ENCODE results near the gene ANP32A. TPM values are rescaled to one million over a fixed set of nuclear protein-coding genes. Genes with fewer than 3 reads are reported as not detected.

ANP32A gene
- total and polyA plus RNA-seq, 2 experiments from 2014 or later = 59.4 to 114 TPM

DNA sequence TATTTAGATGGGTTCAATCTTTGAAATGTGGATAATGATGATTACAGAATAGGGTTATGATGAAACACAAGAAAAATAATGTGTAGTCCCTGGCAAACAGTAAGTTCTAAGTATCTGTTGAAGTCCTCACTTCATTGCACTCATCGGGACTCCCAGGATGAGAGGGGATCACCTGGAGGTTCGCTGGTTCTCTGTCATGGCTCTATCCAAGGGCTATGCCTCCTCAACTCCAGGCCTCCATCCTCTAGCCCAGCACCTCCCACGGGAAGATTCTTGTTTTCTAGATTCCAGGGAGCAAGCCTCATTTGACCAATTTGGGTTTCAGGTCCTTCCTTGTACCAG lies 45.5 kb downstream of the ANP32A start:
- H3K4me2 ChIP-seq = no peak overlapping the region
- H3K36me3 ChIP-seq (replicated peaks; ENCODE audit: insufficient read depth, low read depth) = no peaks in the 10 kb centered on the region
- H3K4me1 ChIP-seq (ENCODE audit: insufficient read depth) = no peaks in the 10 kb centered on the region
- no peak overlapping the region for H2AFZ ChIP-seq
- no peaks in the 10 kb centered on the region for H4K20me1 ChIP-seq (ENCODE audit: insufficient read depth, poor library complexity, severe bottlenecking)
- H3K9me2 ChIP-seq (replicated peaks; ENCODE audit: insufficient read depth) = no peaks in the 10 kb centered on the region
- WGBS (ENCODE audit: low lambda C conversion rate, missing lambda C conversion rate) = 100% methylated on average over 3 of the region's 3 CpGs
- no peak overlapping the region for H3K27ac ChIP-seq
- TF ChIP-seq EZH2phosphoT487 (IDR thresholded peaks at IDR 0.05; ENCODE audit: low read depth, severe bottlenecking, unreplicated experiment) (no peak), EZH2 (IDR thresholded peaks at IDR 0.05; ENCODE audit: borderline replicate concordance) (no peak)
- TF ChIP-seq, protein P1, sequence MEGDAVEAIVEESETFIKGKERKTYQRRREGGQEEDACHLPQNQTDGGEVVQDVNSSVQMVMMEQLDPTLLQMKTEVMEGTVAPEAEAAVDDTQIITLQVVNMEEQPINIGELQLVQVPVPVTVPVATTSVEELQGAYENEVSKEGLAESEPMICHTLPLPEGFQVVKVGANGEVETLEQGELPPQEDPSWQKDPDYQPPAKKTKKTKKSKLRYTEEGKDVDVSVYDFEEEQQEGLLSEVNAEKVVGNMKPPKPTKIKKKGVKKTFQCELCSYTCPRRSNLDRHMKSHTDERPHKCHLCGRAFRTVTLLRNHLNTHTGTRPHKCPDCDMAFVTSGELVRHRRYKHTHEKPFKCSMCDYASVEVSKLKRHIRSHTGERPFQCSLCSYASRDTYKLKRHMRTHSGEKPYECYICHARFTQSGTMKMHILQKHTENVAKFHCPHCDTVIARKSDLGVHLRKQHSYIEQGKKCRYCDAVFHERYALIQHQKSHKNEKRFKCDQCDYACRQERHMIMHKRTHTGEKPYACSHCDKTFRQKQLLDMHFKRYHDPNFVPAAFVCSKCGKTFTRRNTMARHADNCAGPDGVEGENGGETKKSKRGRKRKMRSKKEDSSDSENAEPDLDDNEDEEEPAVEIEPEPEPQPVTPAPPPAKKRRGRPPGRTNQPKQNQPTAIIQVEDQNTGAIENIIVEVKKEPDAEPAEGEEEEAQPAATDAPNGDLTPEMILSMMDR (IDR thresholded peaks at IDR 0.05; ENCODE audit: poor library complexity) = no peak
- H3K79me2 ChIP-seq = no peaks in the 10 kb centered on the region
- H3K9me3 ChIP-seq (ENCODE audit: low read depth) = no peaks in the 10 kb centered on the region
- no peaks in the 10 kb centered on the region for H3K27me3 ChIP-seq
- H3K4me3 ChIP-seq = no peak overlapping the region
- no peak for DNase-seq (ENCODE audit: low spot score)

DNA sequence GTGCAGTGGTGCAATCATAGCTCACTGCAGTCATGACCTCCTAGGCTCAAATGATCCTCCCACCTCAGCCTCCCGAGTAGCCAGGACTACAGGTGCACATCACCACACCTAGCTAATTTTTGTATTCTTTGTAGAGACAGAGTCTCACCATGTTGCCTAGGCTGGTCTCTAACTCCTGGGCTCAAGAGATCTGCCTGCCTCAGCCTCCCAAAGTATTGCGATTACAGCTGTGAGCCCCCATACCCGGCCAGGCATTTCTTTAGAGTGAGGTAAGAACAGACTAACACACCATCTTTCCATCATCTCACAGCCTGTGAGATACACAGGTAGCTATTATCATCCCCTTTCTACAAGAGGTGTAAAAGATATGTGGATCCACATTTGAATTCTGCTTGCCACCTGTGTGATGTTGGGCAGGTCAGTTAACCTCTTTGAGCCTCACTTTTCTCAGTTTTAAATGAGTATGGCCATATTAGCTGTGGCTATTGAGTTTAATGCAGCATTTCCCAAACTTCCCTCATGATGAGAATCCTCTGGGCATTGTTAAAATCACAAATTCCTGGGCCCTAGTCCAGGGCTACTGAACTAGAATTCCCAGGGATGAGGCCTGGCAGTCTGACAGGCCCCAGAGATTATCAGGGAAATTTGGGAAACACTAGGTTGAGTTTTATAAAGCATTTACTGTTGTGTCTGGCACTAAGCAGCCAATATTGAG lies 46.0 kb downstream of the ANP32A start:
- 93% methylated on average over 3 of the region's 3 CpGs for WGBS (ENCODE audit: low lambda C conversion rate, missing lambda C conversion rate)
- TF ChIP-seq EZH2phosphoT487 (IDR thresholded peaks at IDR 0.05; ENCODE audit: low read depth, severe bottlenecking, unreplicated experiment) (no peak), EZH2 (IDR thresholded peaks at IDR 0.05; ENCODE audit: borderline replicate concordance) (no peak)
- TF ChIP-seq, protein P1 (IDR thresholded peaks at IDR 0.05; ENCODE audit: poor library complexity) = no peak
- H3K27me3 ChIP-seq = no peaks in the 10 kb centered on the region

DNA sequence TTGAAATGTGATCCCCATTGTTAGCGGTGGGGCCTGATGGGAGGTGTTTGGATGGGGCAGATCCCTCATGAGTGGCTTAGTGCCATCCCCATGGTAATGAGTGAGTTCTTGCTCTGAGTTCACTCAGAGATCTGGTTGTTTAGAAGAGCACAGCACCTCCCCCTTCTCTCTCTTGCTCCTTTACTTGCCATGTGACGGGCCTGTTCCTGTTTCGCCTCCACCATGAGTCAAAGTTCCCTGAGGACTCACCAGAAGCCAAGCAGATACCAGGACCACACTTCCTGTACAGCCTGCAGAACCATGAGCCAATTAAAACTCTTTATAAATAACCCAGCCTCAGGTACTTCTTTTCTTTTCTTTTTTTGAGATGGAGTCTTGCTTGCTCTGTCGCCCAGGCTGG lies 46.6 kb downstream of the ANP32A start:
- Histone ChIP-seq H4K20me1 (ENCODE audit: insufficient read depth, poor library complexity, severe bottlenecking) (no peaks in the 10 kb centered on the region), H3K36me3 (replicated peaks; ENCODE audit: insufficient read depth, low read depth) (no peaks in the 10 kb centered on the region), H2AFZ (no peak overlapping the region), H3K4me3 (no peak overlapping the region), H3K9me3 (ENCODE audit: low read depth) (no peaks in the 10 kb centered on the region), H3K27me3 (no peaks in the 10 kb centered on the region), H3K27ac (no peak overlapping the region), H3K79me2 (no peaks in the 10 kb centered on the region), H3K4me2 (no peak overlapping the region), H3K9me2 (replicated peaks; ENCODE audit: insufficient read depth) (no peaks in the 10 kb centered on the region), H3K4me1 (ENCODE audit: insufficient read depth) (no peaks in the 10 kb centered on the region)
- 97% methylated on average over 4 of the region's 4 CpGs for WGBS (ENCODE audit: low lambda C conversion rate, missing lambda C conversion rate)
- TF ChIP-seq EZH2 (IDR thresholded peaks at IDR 0.05; ENCODE audit: borderline replicate concordance) (no peak), EZH2phosphoT487 (IDR thresholded peaks at IDR 0.05; ENCODE audit: low read depth, severe bottlenecking, unreplicated experiment) (no peak)
- TF ChIP-seq, protein P1 (IDR thresholded peaks at IDR 0.05; ENCODE audit: poor library complexity) = no peak
- DNase-seq (ENCODE audit: low spot score) = no peak

More for the DNA sequence above, 46.0 kb downstream of the ANP32A start:
- Histone ChIP-seq H3K4me2 (no peak overlapping the region), H3K27ac (no peak overlapping the region), H3K9me2 (replicated peaks; ENCODE audit: insufficient read depth) (no peaks in the 10 kb centered on the region), H3K9me3 (ENCODE audit: low read depth) (no peaks in the 10 kb centered on the region), H3K4me1 (ENCODE audit: insufficient read depth) (no peaks in the 10 kb centered on the region), H4K20me1 (ENCODE audit: insufficient read depth, poor library complexity, severe bottlenecking) (no peaks in the 10 kb centered on the region), H3K79me2 (no peaks in the 10 kb centered on the region), H3K4me3 (no peak overlapping the region), H2AFZ (no peak overlapping the region), H3K36me3 (replicated peaks; ENCODE audit: insufficient read depth, low read depth) (no peaks in the 10 kb centered on the region)
- no peak for DNase-seq (ENCODE audit: low spot score)
